Activated CD8-positive, alpha-beta memory T cell treated with anti-CD3 and anti-CD28 coated beads, Interleukin-2, amount 50 U/mL, for 4 hours (primary cell): ENCODE measurements around the gene MTUS2.

Source experiments
- DNase-seq: peaks from one replicate; pipeline ENCODE4 v3.0.0-alpha.2; 2020

MTUS2 gene

GRCh38 chr13:29513981-29514719 is 694.0 kb downstream of the MTUS2 start:
- no peak for DNase-seq

GRCh38 chr13:29514720-29515310 is 694.7 kb downstream of the MTUS2 start:
- DNase-seq = no peak

- DNase-seq = no peak
Measured at GRCh38 chr13:29515372-29515771, 695.2 kb downstream of the MTUS2 start.

- DNase-seq = no peak
Measured at GRCh38 chr13:29516012-29516411, 695.9 kb downstream of the MTUS2 start.

- no peak for DNase-seq
Measured at GRCh38 chr13:29516880-29517279, 696.7 kb downstream of the MTUS2 start.

- no peak for DNase-seq
Measured at GRCh38 chr13:29519921-29520320, 699.8 kb downstream of the MTUS2 start.

- no peak for DNase-seq
Measured at GRCh38 chr13:29520671-29521070, 700.5 kb downstream of the MTUS2 start.

- DNase-seq = no peak
Measured at GRCh38 chr13:29521336-29521735, 701.2 kb downstream of the MTUS2 start.

- no peak for DNase-seq
Measured at GRCh38 chr13:29522044-29522685, 702.0 kb downstream of the MTUS2 start.

- DNase-seq = no peak
Measured at GRCh38 chr13:29523199-29523961, 703.2 kb downstream of the MTUS2 start.

- DNase-seq = no peak
Measured at GRCh38 chr13:29524176-29524575, 704.0 kb downstream of the MTUS2 start.

GRCh38 chr13:29524641-29525040 is 704.5 kb downstream of the MTUS2 start:
- DNase-seq = no peak

GRCh38 chr13:29525757-29526156 is 705.6 kb downstream of the MTUS2 start:
- no peak for DNase-seq

GRCh38 chr13:29526741-29527140 is 706.6 kb downstream of the MTUS2 start:
- no peak for DNase-seq

- no peak for DNase-seq
Measured at GRCh38 chr13:29527511-29527910, 707.4 kb downstream of the MTUS2 start.

GRCh38 chr13:29527916-29528315 is 707.8 kb downstream of the MTUS2 start:
- no peak for DNase-seq

GRCh38 chr13:29529754-29530153 is 709.6 kb downstream of the MTUS2 start:
- DNase-seq = no peak

- DNase-seq = no peak
Measured at GRCh38 chr13:29530901-29531300, 710.8 kb downstream of the MTUS2 start.

- no peak for DNase-seq
Measured at GRCh38 chr13:29532116-29532515, 712.0 kb downstream of the MTUS2 start.

GRCh38 chr13:29532821-29533220 is 712.7 kb downstream of the MTUS2 start:
- no peak for DNase-seq

- DNase-seq = no peak
Measured at GRCh38 chr13:29534083-29534482, 713.9 kb downstream of the MTUS2 start.

GRCh38 chr13:29535663-29536655 is 715.8 kb downstream of the MTUS2 start:
- no peak for DNase-seq
